SK-N-SH treated with all-trans-retinoic acid at 6 μM for 48 hours (cell line): Measurements from ENCODE around the gene KLHL26.

Source experiments
- ATAC-seq: fragments of 200-7000 bp; cut with Tn5 transposase; 3 replicates; pipeline ENCODE4 v1.9.1; 2020; ENCODE audit warnings: mild to moderate bottlenecking, moderate library complexity
- ARNTL ChIP-seq: fragments of 450-650 bp; formaldehyde crosslinking; IDR thresholded peaks from 2 replicates; pipeline ENCODE4 v1.5.0; 2020; ENCODE audit warnings: low read depth, mild to moderate bottlenecking, moderate library complexity, borderline replicate concordance
- BACH2 ChIP-seq: fragments of 250-450 bp; sonication (Bioruptor Pico); IDR thresholded peaks from 2 replicates; pipeline ENCODE4 v1.9.0; 2021; ENCODE audit warnings: mild to moderate bottlenecking, borderline replicate concordance
- CREB5 ChIP-seq: fragments of 250-450 bp; sonication (Bioruptor Pico); IDR thresholded peaks from 2 replicates; pipeline ENCODE4 v1.5.1; 2020; ENCODE audit warnings: low read depth, mild to moderate bottlenecking, moderate library complexity
- CSDC2 ChIP-seq: fragments of 250-450 bp; sonication (Bioruptor Pico); IDR thresholded peaks from 2 replicates; pipeline ENCODE4 v1.5.0; 2020; ENCODE audit warnings: mild to moderate bottlenecking, moderate library complexity
- GLIS3 ChIP-seq: fragments of 250-450 bp; sonication (Bioruptor Pico); IDR thresholded peaks from 2 replicates; pipeline ENCODE4 v1.5.0; 2020; ENCODE audit warnings: mild to moderate bottlenecking, moderate library complexity
- ISL1 ChIP-seq: fragments of 250-450 bp; sonication (Bioruptor Pico); IDR thresholded peaks from 2 replicates; pipeline ENCODE4 v2.1.2; 2022; ENCODE audit warnings: mild to moderate bottlenecking, moderate library complexity
- POU6F1 ChIP-seq: fragments of 250-450 bp; sonication (Bioruptor Pico); IDR thresholded peaks from 2 replicates; pipeline ENCODE4 v1.8.0; 2021; ENCODE audit warnings: low read depth, mild to moderate bottlenecking, moderate library complexity, borderline replicate concordance
- PPARA ChIP-seq: fragments of 250-450 bp; sonication (Bioruptor Pico); IDR thresholded peaks from 2 replicates; pipeline ENCODE4 v1.5.0; 2020; ENCODE audit warnings: mild to moderate bottlenecking, borderline replicate concordance
- RARB ChIP-seq: fragments of 250-450 bp; sonication (Bioruptor Pico); IDR thresholded peaks from 2 replicates; pipeline ENCODE4 v1.8.0; 2021; ENCODE audit warnings: mild to moderate bottlenecking, moderate library complexity
- SNAI2 ChIP-seq: fragments of 250-450 bp; sonication (Bioruptor Pico); IDR thresholded peaks from 2 replicates; pipeline ENCODE4 v1.5.0; 2020; ENCODE audit warnings: mild to moderate bottlenecking, moderate library complexity
- TCF4 ChIP-seq: fragments of 250-450 bp; sonication (Bioruptor Pico); IDR thresholded peaks from 2 replicates; pipeline ENCODE4 v1.8.0; 2021; ENCODE audit warnings: mild to moderate bottlenecking, moderate library complexity, borderline replicate concordance
- TOX ChIP-seq: fragments of 250-450 bp; sonication (Bioruptor Pico); IDR thresholded peaks from 2 replicates; pipeline ENCODE4 v1.8.0; 2021; ENCODE audit warnings: mild to moderate bottlenecking, moderate library complexity, borderline replicate concordance
- TSHZ2 ChIP-seq: fragments of 250-450 bp; sonication (Bioruptor Pico); IDR thresholded peaks from 2 replicates; pipeline ENCODE4 v1.5.0; 2020; ENCODE audit warnings: mild to moderate bottlenecking, moderate library complexity
- ZC3H10 ChIP-seq: fragments of 250-450 bp; sonication (Bioruptor Pico); IDR thresholded peaks from 2 replicates; pipeline ENCODE4 v1.5.1; 2021; ENCODE audit warnings: mild to moderate bottlenecking, moderate library complexity
- ZFP3 ChIP-seq: fragments of 250-450 bp; sonication (Bioruptor Pico); IDR thresholded peaks from 2 replicates; pipeline ENCODE4 v1.5.0; 2020; ENCODE audit warnings: mild to moderate bottlenecking, moderate library complexity
- ZFP30 ChIP-seq: fragments of 450-650 bp; formaldehyde crosslinking; IDR thresholded peaks from 2 replicates; pipeline ENCODE4 v1.5.0; 2022; ENCODE audit warnings: mild to moderate bottlenecking, moderate library complexity
- ZNF565 ChIP-seq: fragments of 450-650 bp; formaldehyde crosslinking; conservative IDR thresholded peaks from 2 replicates; pipeline ENCODE4 v1.5.0; 2020; ENCODE audit warnings: low read depth, mild to moderate bottlenecking, moderate library complexity
- ZNF70 ChIP-seq: fragments of 450-650 bp; formaldehyde crosslinking; IDR thresholded peaks from 2 replicates; pipeline ENCODE4 v1.5.0; 2020; ENCODE audit warnings: mild to moderate bottlenecking, moderate library complexity
- ZNF8 ChIP-seq: fragments of 450-650 bp; formaldehyde crosslinking; IDR thresholded peaks from 2 replicates; pipeline ENCODE4 v1.5.0; 2020; ENCODE audit warnings: mild to moderate bottlenecking, moderate library complexity
- TF ChIP-seq, protein P1 (sequence below): fragments of 250-450 bp; sonication (Bioruptor Pico); IDR thresholded peaks from 2 replicates; pipeline ENCODE4 v1.8.0; 2020; ENCODE audit warnings: mild to moderate bottlenecking, moderate library complexity, borderline replicate concordance
- TF ChIP-seq, protein P2 (sequence below): fragments of 250-450 bp; sonication (Bioruptor Pico); IDR thresholded peaks from 2 replicates; pipeline ENCODE4 v1.5.1; 2021; ENCODE audit warnings: mild to moderate bottlenecking, moderate library complexity

The KLHL26 gene

GRCh38 chr19:18594096-18594823 is 42.6 kb upstream of the KLHL26 start:
- ATAC-seq = peak; percentile 62
- no peak for TF ChIP-seq PPARA (CRISPR knock-in tag)
- no peak for TF ChIP-seq ZNF565
- no peak for TF ChIP-seq TCF4 (CRISPR knock-in tag)
- TF ChIP-seq ZC3H10 (CRISPR knock-in tag) = no peak
- no peak for TF ChIP-seq ISL1 (CRISPR knock-in tag)
- no peak for TF ChIP-seq ZFP30 (CRISPR knock-in tag)
- TF ChIP-seq ZNF8 (CRISPR knock-in tag) = no peak
- no peak for TF ChIP-seq ZFP3 (CRISPR knock-in tag)
- no peak for TF ChIP-seq GLIS3 (CRISPR knock-in tag)
- no peak for TF ChIP-seq TSHZ2 (CRISPR knock-in tag)
- TF ChIP-seq SNAI2 (CRISPR knock-in tag) = no peak
- TF ChIP-seq CSDC2 (CRISPR knock-in tag) = no peak
- TF ChIP-seq TOX (CRISPR knock-in tag) = no peak
- TF ChIP-seq, protein P1, sequence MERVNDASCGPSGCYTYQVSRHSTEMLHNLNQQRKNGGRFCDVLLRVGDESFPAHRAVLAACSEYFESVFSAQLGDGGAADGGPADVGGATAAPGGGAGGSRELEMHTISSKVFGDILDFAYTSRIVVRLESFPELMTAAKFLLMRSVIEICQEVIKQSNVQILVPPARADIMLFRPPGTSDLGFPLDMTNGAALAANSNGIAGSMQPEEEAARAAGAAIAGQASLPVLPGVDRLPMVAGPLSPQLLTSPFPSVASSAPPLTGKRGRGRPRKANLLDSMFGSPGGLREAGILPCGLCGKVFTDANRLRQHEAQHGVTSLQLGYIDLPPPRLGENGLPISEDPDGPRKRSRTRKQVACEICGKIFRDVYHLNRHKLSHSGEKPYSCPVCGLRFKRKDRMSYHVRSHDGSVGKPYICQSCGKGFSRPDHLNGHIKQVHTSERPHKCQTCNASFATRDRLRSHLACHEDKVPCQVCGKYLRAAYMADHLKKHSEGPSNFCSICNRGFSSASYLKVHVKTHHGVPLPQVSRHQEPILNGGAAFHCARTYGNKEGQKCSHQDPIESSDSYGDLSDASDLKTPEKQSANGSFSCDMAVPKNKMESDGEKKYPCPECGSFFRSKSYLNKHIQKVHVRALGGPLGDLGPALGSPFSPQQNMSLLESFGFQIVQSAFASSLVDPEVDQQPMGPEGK = no peak
- TF ChIP-seq, protein P2, sequence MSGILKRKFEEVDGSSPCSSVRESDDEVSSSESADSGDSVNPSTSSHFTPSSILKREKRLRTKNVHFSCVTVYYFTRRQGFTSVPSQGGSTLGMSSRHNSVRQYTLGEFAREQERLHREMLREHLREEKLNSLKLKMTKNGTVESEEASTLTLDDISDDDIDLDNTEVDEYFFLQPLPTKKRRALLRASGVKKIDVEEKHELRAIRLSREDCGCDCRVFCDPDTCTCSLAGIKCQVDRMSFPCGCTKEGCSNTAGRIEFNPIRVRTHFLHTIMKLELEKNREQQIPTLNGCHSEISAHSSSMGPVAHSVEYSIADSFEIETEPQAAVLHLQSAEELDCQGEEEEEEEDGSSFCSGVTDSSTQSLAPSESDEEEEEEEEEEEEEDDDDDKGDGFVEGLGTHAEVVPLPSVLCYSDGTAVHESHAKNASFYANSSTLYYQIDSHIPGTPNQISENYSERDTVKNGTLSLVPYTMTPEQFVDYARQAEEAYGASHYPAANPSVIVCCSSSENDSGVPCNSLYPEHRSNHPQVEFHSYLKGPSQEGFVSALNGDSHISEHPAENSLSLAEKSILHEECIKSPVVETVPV (CRISPR knock-in tag) = no peak
- TF ChIP-seq ARNTL (CRISPR knock-in tag) = no peak
- no peak for TF ChIP-seq BACH2
- no peak for TF ChIP-seq RARB (CRISPR knock-in tag)
- TF ChIP-seq ZNF70 = no peak
- TF ChIP-seq POU6F1 = no peak

GRCh38 chr19:18594824-18595373 is 41.9 kb upstream of the KLHL26 start:
- ATAC-seq = no peak
- TF ChIP-seq, protein P1 = no peak
- TF ChIP-seq ZNF70 = no peak
- TF ChIP-seq ZNF8 (CRISPR knock-in tag) = no peak
- TF ChIP-seq SNAI2 (CRISPR knock-in tag) = no peak
- no peak for TF ChIP-seq TOX (CRISPR knock-in tag)
- no peak for TF ChIP-seq RARB (CRISPR knock-in tag)
- TF ChIP-seq ARNTL (CRISPR knock-in tag) = no peak

DNA sequence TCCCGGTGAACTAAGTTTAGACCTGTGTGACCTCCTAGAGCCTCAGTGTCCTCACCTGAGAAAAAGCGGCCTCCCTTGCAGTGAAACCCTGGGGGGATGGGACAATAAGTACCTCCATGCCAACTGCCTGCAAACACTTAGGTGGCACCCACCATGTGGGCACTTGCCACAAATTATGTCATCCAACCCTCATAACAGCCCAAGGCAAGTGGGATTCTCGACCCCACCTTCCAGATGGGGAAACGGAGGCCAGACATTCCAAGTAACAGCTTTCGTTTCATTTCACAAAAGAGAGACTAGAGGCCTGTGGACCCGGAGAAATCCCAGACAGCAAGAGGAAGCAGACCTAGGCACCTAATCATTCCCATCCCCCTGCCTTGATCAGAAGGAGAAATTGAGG is 41.4 kb upstream of the KLHL26 start:
- no peak for TF ChIP-seq PPARA (CRISPR knock-in tag)
- TF ChIP-seq TCF4 (CRISPR knock-in tag) = no peak
- TF ChIP-seq ISL1 (CRISPR knock-in tag) = no peak
- TF ChIP-seq ZNF8 (CRISPR knock-in tag) = no peak
- TF ChIP-seq, protein P2 (CRISPR knock-in tag) = no peak
- no peak for TF ChIP-seq RARB (CRISPR knock-in tag)
- no peak for TF ChIP-seq CREB5 (CRISPR knock-in tag)
- no peak for TF ChIP-seq ZNF70
- TF ChIP-seq, protein P1 = no peak
- TF ChIP-seq ZFP3 (CRISPR knock-in tag) = no peak
- no peak for TF ChIP-seq GLIS3 (CRISPR knock-in tag)
- TF ChIP-seq ARNTL (CRISPR knock-in tag) = no peak

More for the DNA sequence above, 41.4 kb upstream of the KLHL26 start:
- no peak for ATAC-seq
